OCI-LY1 (cell line): ENCODE measurements around the gene TJP1.

Experiments used
- H2AFZ ChIP-seq: fragments of 200-600 bp; sonication (generic), shearing (Covaris generic); 2 replicates; pipeline ENCODE4 v1.6.0; 2014; ENCODE audit warnings: antibody characterized with exemption, mild to moderate bottlenecking, low read length
- H3F3A ChIP-seq: fragments of 200-600 bp; sonication (generic), shearing (Covaris generic); 2 replicates; pipeline ENCODE4 v1.6.0; 2014; ENCODE audit warnings: mild to moderate bottlenecking, antibody characterized with exemption, low read length, moderate library complexity; ENCODE audit not compliant: insufficient read depth
- H3K27ac ChIP-seq: fragments of 200-600 bp; sonication (generic); 2 replicates; pipeline ENCODE4 v1.5.1; 2014; ENCODE audit warnings: low read length, mixed run types, mild to moderate bottlenecking, low read depth; ENCODE audit not compliant: poor library complexity, severe bottlenecking
- H3K27me3 ChIP-seq: fragments of 200-600 bp; sonication (generic); 2 replicates; pipeline ENCODE4 v1.6.0; 2014; ENCODE audit warnings: antibody characterized with exemption, mild to moderate bottlenecking, low read length, moderate library complexity; ENCODE audit not compliant: insufficient read depth
- H3K36me3 ChIP-seq: fragments of 200-600 bp; sonication (generic); 2 replicates; pipeline ENCODE4 v1.6.1; 2014; ENCODE audit warnings: mild to moderate bottlenecking, antibody characterized with exemption, low read length, moderate library complexity, mixed read lengths; ENCODE audit not compliant: insufficient read depth
- H3K4me1 ChIP-seq: fragments of 200-600 bp; sonication (generic); 2 replicates; pipeline ENCODE4 v1.5.1; 2014; ENCODE audit warnings: mild to moderate bottlenecking, low read length, moderate library complexity; ENCODE audit not compliant: insufficient read depth, severe bottlenecking
- H3K4me2 ChIP-seq: fragments of 200-600 bp; sonication (generic), shearing (Covaris generic); 2 replicates; pipeline ENCODE4 v1.6.1; 2014; ENCODE audit warnings: low read length
- H3K4me3 ChIP-seq: fragments of 200-600 bp; sonication (generic); 2 replicates; pipeline ENCODE4 v1.5.1; 2014; ENCODE audit warnings: low read length, low read depth, mild to moderate bottlenecking, mixed read lengths; ENCODE audit not compliant: poor library complexity, severe bottlenecking
- H3K79me2 ChIP-seq: fragments of 200-600 bp; shearing (Covaris generic); 2 replicates; pipeline ENCODE4 v1.6.1; 2016; ENCODE audit warnings: mixed run types, low read length, mixed read lengths; ENCODE audit not compliant: insufficient read depth
- H3K9ac ChIP-seq: fragments of 200-600 bp; sonication (generic), shearing (Covaris generic); 2 replicates; pipeline ENCODE4 v1.6.1; 2014; ENCODE audit warnings: mild to moderate bottlenecking, low read length, mixed read lengths
- H3K9me2 ChIP-seq: fragments of 200-600 bp; sonication (generic), shearing (Covaris generic); 2 replicates; pipeline ENCODE4 v1.6.1; 2014; ENCODE audit warnings: low read depth, mild to moderate bottlenecking, low read length, mixed read lengths
- H3K9me3 ChIP-seq: fragments of 200-600 bp; shearing (Covaris generic); 2 replicates; pipeline ENCODE4 v1.6.1; 2014; ENCODE audit warnings: low read length, mixed read lengths
- H4K20me1 ChIP-seq: fragments of 200-600 bp; sonication (generic), shearing (Covaris generic); 2 replicates; pipeline ENCODE4 v1.6.0; 2016; ENCODE audit warnings: mild to moderate bottlenecking, low read length; ENCODE audit not compliant: insufficient read depth
- CTCF ChIP-seq: fragments of 200-600 bp; sonication (generic), shearing (Covaris generic); IDR thresholded peaks from 2 replicates; pipeline ENCODE4 v1.5.1; 2017; ENCODE audit warnings: mild to moderate bottlenecking, antibody characterized with exemption, low read length, moderate library complexity, mixed read lengths
- EZH2 ChIP-seq: fragments of 200-600 bp; sonication (generic), shearing (Covaris generic); IDR thresholded peaks from 2 replicates; pipeline ENCODE4 v1.8.0; 2017; ENCODE audit warnings: borderline replicate concordance, mixed run types, mild to moderate bottlenecking, antibody characterized with exemption, low read length, moderate library complexity, mixed read lengths

TJP1 gene

GRCh38 chr15:29821416-29822099, 710 bp downstream of the TJP1 start:
- H3K9me3 ChIP-seq: no peaks in the 10 kb centered on the region
- no peaks in the 10 kb centered on the region for H3K9me2 ChIP-seq
- no peaks in the 10 kb centered on the region for H3K79me2 ChIP-seq
- no peaks in the 10 kb centered on the region for H3K27me3 ChIP-seq
- TF ChIP-seq CTCF (no peak), EZH2 (no peak)
- no peak overlapping the region for H2AFZ ChIP-seq
- no peaks in the 10 kb centered on the region for H3F3A ChIP-seq
- no peak overlapping the region for H3K9ac ChIP-seq
- no peak overlapping the region for H3K27ac ChIP-seq
- no peak overlapping the region for H3K4me3 ChIP-seq
- no peaks in the 10 kb centered on the region for H3K36me3 ChIP-seq
- no peaks in the 10 kb centered on the region for H4K20me1 ChIP-seq
- H3K4me1 ChIP-seq: peaks cover 9% of the 10 kb centered on the region
- H3K4me2 ChIP-seq: no peak overlapping the region

- TF ChIP-seq CTCF: no peak
- TF ChIP-seq EZH2: no peak
- no peaks in the 10 kb centered on the region for H3F3A ChIP-seq
- no peak overlapping the region for H3K4me3 ChIP-seq
- no peaks in the 10 kb centered on the region for H3K9me3 ChIP-seq
- no peaks in the 10 kb centered on the region for H3K9me2 ChIP-seq
- H3K36me3 ChIP-seq: no peaks in the 10 kb centered on the region
- peaks cover 8% of the 10 kb centered on the region for H3K4me1 ChIP-seq
- H4K20me1 ChIP-seq: no peaks in the 10 kb centered on the region
- no peak overlapping the region for H2AFZ ChIP-seq
- H3K9ac ChIP-seq: no peak overlapping the region
- H3K27ac ChIP-seq: no peak overlapping the region
- no peaks in the 10 kb centered on the region for H3K79me2 ChIP-seq
- H3K27me3 ChIP-seq: no peaks in the 10 kb centered on the region
- no peak overlapping the region for H3K4me2 ChIP-seq
Measured at GRCh38 chr15:29820394-29821154, 1.7 kb downstream of the TJP1 start.

- H3K9me2 ChIP-seq: no peaks in the 10 kb centered on the region
- no peaks in the 10 kb centered on the region for H3F3A ChIP-seq
- H3K27ac ChIP-seq: no peak overlapping the region
- H3K4me2 ChIP-seq: no peak overlapping the region
- H3K79me2 ChIP-seq: no peaks in the 10 kb centered on the region
- H3K9ac ChIP-seq: no peak overlapping the region
- H2AFZ ChIP-seq: no peak overlapping the region
- no peaks in the 10 kb centered on the region for H4K20me1 ChIP-seq
- peaks cover 2% of the 10 kb centered on the region for H3K4me1 ChIP-seq
- TF ChIP-seq EZH2: no peak
- no peak for TF ChIP-seq CTCF
- no peaks in the 10 kb centered on the region for H3K36me3 ChIP-seq
- H3K9me3 ChIP-seq: no peaks in the 10 kb centered on the region
- H3K27me3 ChIP-seq: no peaks in the 10 kb centered on the region
- H3K4me3 ChIP-seq: no peak overlapping the region
Measured at GRCh38 chr15:29819979-29820378, 2.3 kb downstream of the TJP1 start.
